GM11168 (cell line): ENCODE measurements around the gene PTK6.
"Not testable (repeated sequence)": the region's sequence is repeated elsewhere in the genome, so short reads cannot be mapped to it uniquely, and the experiment has no call there.

Source experiments
- in situ Hi-C: fragments of 300-500 bp; cut with MboI; formaldehyde crosslinking; loops from one replicate; pipeline ENCODE4 v1.12.0; 2022; ENCODE audit warnings: low sequenced_read_pairs; ENCODE audit not compliant: unreplicated experiment

The PTK6 gene

GRCh38 chr20:63518351-63518861, 18.8 kb downstream of the PTK6 start:
- in situ Hi-C loops, result no loop called here

GRCh38 chr20:63517376-63518309, 19.5 kb downstream of the PTK6 start:
- in situ Hi-C loops, result no loop called here

GRCh38 chr20:63514520-63514919, 22.7 kb downstream of the PTK6 start:
- in situ Hi-C loops, result not testable (repeated sequence)

- in situ Hi-C loops, result no loop called here
Observed at GRCh38 chr20:63513207-63513606, 24.0 kb downstream of the PTK6 start.

GRCh38 chr20:63509088-63509564, 28.1 kb downstream of the PTK6 start:
- in situ Hi-C loops, result no loop called here

- in situ Hi-C loops, result no loop called here
Observed at GRCh38 chr20:63508072-63508768, 29.0 kb downstream of the PTK6 start.

- in situ Hi-C loops, result no loop called here
Observed at GRCh38 chr20:63507083-63507743, 30.0 kb downstream of the PTK6 start.

- in situ Hi-C loops, result no loop called here
Observed at GRCh38 chr20:63505723-63506122, 31.5 kb downstream of the PTK6 start.

- in situ Hi-C loops, result no loop called here
Observed at GRCh38 chr20:63505281-63505680, 31.9 kb downstream of the PTK6 start.

- in situ Hi-C loops, result no loop called here
Observed at GRCh38 chr20:63504642-63505041, 32.5 kb downstream of the PTK6 start.

GRCh38 chr20:63503524-63503923, 33.7 kb downstream of the PTK6 start:
- in situ Hi-C loops, result no loop called here

GRCh38 chr20:63502671-63503172, 34.5 kb downstream of the PTK6 start:
- in situ Hi-C loops, result no loop called here

GRCh38 chr20:63501818-63502670, 35.1 kb downstream of the PTK6 start:
- in situ Hi-C loops, result no loop called here

- in situ Hi-C loops, result no loop called here
Observed at GRCh38 chr20:63500902-63501817, 36.0 kb downstream of the PTK6 start.

GRCh38 chr20:63500151-63500901, 36.9 kb downstream of the PTK6 start:
- in situ Hi-C loops, result no loop called here

GRCh38 chr20:63499338-63499969, 37.7 kb downstream of the PTK6 start:
- in situ Hi-C loops, result no loop called here

GRCh38 chr20:63498960-63499337, 38.2 kb downstream of the PTK6 start, which contains the start of gene EEF1A2:
Gene EEF1A2, minus strand, starts transcription at chr20:63499083. Its CDS starts 1,320 bp downstream, at chr20:63497763.
- in situ Hi-C loops, result no loop called here
